Right atrium auricular region (tissue), 2 donors: ENCODE results near the gene CLOCK. TPM values are rescaled to one million over a fixed set of nuclear protein-coding genes. Genes with fewer than 3 reads are reported as not detected.
A peak's percentile ranks its signal among the peaks of the same experiment; 100 is the strongest.

Source experiments
- DNase-seq: peaks from one replicate; pipeline ENCODE4 v3.0.0-alpha.2; 2019; ENCODE audit warnings: low spot score
- H3K27ac ChIP-seq, 2 donors: fragments of 200-600 bp; sonication (generic); 1 replicate in 1 of 2; 2 replicates in 1 of 2; pipeline ENCODE4 v1.5.1; 2016 to 2019
- H3K27me3 ChIP-seq, 2 donors: fragments of 200-600 bp; sonication (generic); one replicate each; pipeline versions ENCODE4 v1.5.1 to v1.6.0; 2017 to 2019
- H3K36me3 ChIP-seq: fragments of 200-600 bp; sonication (generic); one replicate; pipeline ENCODE4 v1.5.1; 2016
- H3K4me1 ChIP-seq, 2 donors: fragments of 200-600 bp; sonication (generic); one replicate each; pipeline versions ENCODE4 v1.5.1 to v1.6.0; 2017 to 2019
- H3K4me3 ChIP-seq, 2 donors: fragments of 200-600 bp; sonication (generic); 1 replicate in 1 of 2; 2 replicates in 1 of 2; pipeline ENCODE4 v1.5.1; 2017 to 2019; ENCODE audit warnings: mild to moderate bottlenecking in 1 of 2, moderate library complexity in 1 of 2
- H3K9me3 ChIP-seq, 2 donors: fragments of 200-600 bp; sonication (generic); one replicate each; pipeline ENCODE4 v1.5.1; 2019
- CTCF ChIP-seq, 2 donors: fragments of 200-600 bp; sonication (generic); IDR thresholded peaks; one replicate each; pipeline ENCODE4 v1.5.1; 2019; ENCODE audit warnings: antibody characterized with exemption in 2 of 2
- total RNA-seq, 2 donors: library from RNA; depleted of rRNA; stranded (reverse); fragments of >200 nt; gene quantifications; one replicate each; pipeline ENCODE4 v1.1.0, GENCODE V29; 2016

CLOCK gene
- total RNA-seq, 2 donors from 2014 or later, result 29.8 to 33.2 TPM

GRCh38 chr4:55546506-55546755, 278 bp downstream of the CLOCK start:
- no peaks in the 10 kb centered on the region for H3K27me3 ChIP-seq
- peaks cover 0 to 17% of the 10 kb centered on the region in 2 donors for H3K4me1 ChIP-seq
- H3K27ac ChIP-seq, result peak overlapping the region; percentile 99
- peak overlapping the region; percentile 88 to 96 for H3K4me3 ChIP-seq
- no peak for TF ChIP-seq CTCF (IDR thresholded peaks at IDR 0.05)
- DNase-seq, result no peak
- no peaks in the 10 kb centered on the region for H3K9me3 ChIP-seq
- no peaks in the 10 kb centered on the region for H3K36me3 ChIP-seq

GRCh38 chr4:55545641-55546505, 836 bp downstream of the CLOCK start:
- no peak for TF ChIP-seq CTCF (IDR thresholded peaks at IDR 0.05)
- H3K9me3 ChIP-seq, result no peaks in the 10 kb centered on the region

GRCh38 chr4:55545151-55545550, 1.6 kb downstream of the CLOCK start:
- no peak for DNase-seq
- Histone ChIP-seq H3K36me3 (no peaks in the 10 kb centered on the region), H3K9me3 (no peaks in the 10 kb centered on the region), H3K27ac (peak overlapping the region; percentile 99), H3K4me1 (peaks cover 0 to 17% of the 10 kb centered on the region in 2 donors), H3K27me3 (no peaks in the 10 kb centered on the region), H3K4me3 (peak overlapping the region; percentile 88 to 96)
- no peak for TF ChIP-seq CTCF (IDR thresholded peaks at IDR 0.05)

More at GRCh38 chr4:55545641-55546505, 836 bp downstream of the CLOCK start:
- Histone ChIP-seq H3K27me3 (no peaks in the 10 kb centered on the region), H3K36me3 (no peaks in the 10 kb centered on the region), H3K4me3 (peak overlapping the region; percentile 88 to 96), H3K4me1 (peaks cover 0 to 17% of the 10 kb centered on the region in 2 donors), H3K27ac (peak overlapping the region; percentile 99)
- peak; percentile 76 for DNase-seq

GRCh38 chr4:55543858-55544257, 2.9 kb downstream of the CLOCK start:
- Histone ChIP-seq H3K36me3 (no peaks in the 10 kb centered on the region), H3K4me3 (no peak overlapping the region), H3K27ac (no peak overlapping the region), H3K27me3 (no peaks in the 10 kb centered on the region), H3K4me1 (peaks cover 0 to 17% of the 10 kb centered on the region in 2 donors), H3K9me3 (no peaks in the 10 kb centered on the region)
- no peak for TF ChIP-seq CTCF (IDR thresholded peaks at IDR 0.05)
- no peak for DNase-seq

GRCh38 chr4:55540271-55540670, 6.4 kb downstream of the CLOCK start:
- Histone ChIP-seq H3K36me3 (no peaks in the 10 kb centered on the region), H3K9me3 (no peaks in the 10 kb centered on the region), H3K27me3 (no peaks in the 10 kb centered on the region), H3K27ac (no peak overlapping the region), H3K4me3 (no peak overlapping the region), H3K4me1 (peaks cover 0 to 9% of the 10 kb centered on the region in 2 donors)
- TF ChIP-seq CTCF (IDR thresholded peaks at IDR 0.05), result no peak
- DNase-seq, result no peak

GRCh38 chr4:55539658-55540057, 7.1 kb downstream of the CLOCK start:
- no peaks in the 10 kb centered on the region for H3K27me3 ChIP-seq
- DNase-seq, result no peak
- H3K9me3 ChIP-seq, result no peaks in the 10 kb centered on the region

More at GRCh38 chr4:55539658-55540057, 7.1 kb downstream of the CLOCK start:
- Histone ChIP-seq H3K27ac (no peak overlapping the region), H3K36me3 (no peaks in the 10 kb centered on the region), H3K4me1 (peaks cover 0 to 3% of the 10 kb centered on the region in 2 donors), H3K4me3 (no peak overlapping the region)
- TF ChIP-seq CTCF (IDR thresholded peaks at IDR 0.05), result no peak
